ENCODE data around the gene PDP2.

Gene PDP2

GRCh38 chr16:66906916-66907836, 26.9 kb downstream of the PDP2 start:
- H3K9me3 ChIP-seq (ENCODE audit: low read length), result no peaks in the 10 kb centered on the region
- 0 out of 2 replicates have a peak, but pooled peaks cover under 1% of the 10 kb centered on the region for H3K27me3 ChIP-seq (ENCODE audit: insufficient read depth, low read length)
- no peaks in the 10 kb centered on the region for H3K9me2 ChIP-seq (ENCODE audit: low read depth, low read length)
- no peak overlapping the region for H3K4me2 ChIP-seq (ENCODE audit: low read length)
- no peaks in the 10 kb centered on the region for H4K20me1 ChIP-seq (ENCODE audit: insufficient read depth, low read length)
- H3K36me3 ChIP-seq (ENCODE audit: insufficient read depth, low read length), result no peaks in the 10 kb centered on the region
- no peak overlapping the region for H3K4me3 ChIP-seq (ENCODE audit: low read depth, low read length, poor library complexity, severe bottlenecking)
- H3K27ac ChIP-seq (ENCODE audit: low read depth, low read length, poor library complexity, severe bottlenecking), result no peak overlapping the region
- H3K79me2 ChIP-seq (ENCODE audit: insufficient read depth, low read length), result no peaks in the 10 kb centered on the region
- no peaks in the 10 kb centered on the region for H3F3A ChIP-seq (ENCODE audit: insufficient read depth, low read length)
- no peak overlapping the region for H2AFZ ChIP-seq (ENCODE audit: low read length)
- TF ChIP-seq, protein P1, sequence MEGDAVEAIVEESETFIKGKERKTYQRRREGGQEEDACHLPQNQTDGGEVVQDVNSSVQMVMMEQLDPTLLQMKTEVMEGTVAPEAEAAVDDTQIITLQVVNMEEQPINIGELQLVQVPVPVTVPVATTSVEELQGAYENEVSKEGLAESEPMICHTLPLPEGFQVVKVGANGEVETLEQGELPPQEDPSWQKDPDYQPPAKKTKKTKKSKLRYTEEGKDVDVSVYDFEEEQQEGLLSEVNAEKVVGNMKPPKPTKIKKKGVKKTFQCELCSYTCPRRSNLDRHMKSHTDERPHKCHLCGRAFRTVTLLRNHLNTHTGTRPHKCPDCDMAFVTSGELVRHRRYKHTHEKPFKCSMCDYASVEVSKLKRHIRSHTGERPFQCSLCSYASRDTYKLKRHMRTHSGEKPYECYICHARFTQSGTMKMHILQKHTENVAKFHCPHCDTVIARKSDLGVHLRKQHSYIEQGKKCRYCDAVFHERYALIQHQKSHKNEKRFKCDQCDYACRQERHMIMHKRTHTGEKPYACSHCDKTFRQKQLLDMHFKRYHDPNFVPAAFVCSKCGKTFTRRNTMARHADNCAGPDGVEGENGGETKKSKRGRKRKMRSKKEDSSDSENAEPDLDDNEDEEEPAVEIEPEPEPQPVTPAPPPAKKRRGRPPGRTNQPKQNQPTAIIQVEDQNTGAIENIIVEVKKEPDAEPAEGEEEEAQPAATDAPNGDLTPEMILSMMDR (IDR thresholded peaks at IDR 0.05; ENCODE audit: low read length), result no peak
- TF ChIP-seq EZH2 (IDR thresholded peaks at IDR 0.05; ENCODE audit: borderline replicate concordance, low read length), result no peak
- no peaks in the 10 kb centered on the region for H3K4me1 ChIP-seq (ENCODE audit: insufficient read depth, low read length, severe bottlenecking)
- H3K9ac ChIP-seq (ENCODE audit: low read length), result no peak overlapping the region

DNA sequence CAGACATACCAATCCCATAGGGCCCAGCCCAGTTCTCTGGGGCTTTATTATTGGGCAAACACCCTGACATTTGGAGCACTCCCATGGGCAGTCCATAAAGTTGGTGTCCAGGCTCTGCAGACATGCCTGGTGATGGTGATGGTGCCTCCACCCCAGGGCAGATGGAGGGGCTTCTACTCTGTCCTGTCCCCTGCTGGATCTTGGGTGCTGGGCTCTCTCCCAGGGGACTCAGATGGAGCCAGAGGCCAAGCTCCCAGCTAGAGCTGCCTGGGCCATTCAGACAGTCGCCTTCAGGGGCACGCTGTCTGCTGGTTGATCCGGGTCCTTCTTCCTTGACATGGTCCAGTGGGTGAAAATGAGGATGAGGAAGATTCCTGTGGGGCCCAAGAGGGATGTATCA, 27.8 kb downstream of the PDP2 start:
- Histone ChIP-seq H3K9me3 (ENCODE audit: low read length) (no peaks in the 10 kb centered on the region), H3F3A (ENCODE audit: insufficient read depth, low read length) (no peaks in the 10 kb centered on the region), H4K20me1 (ENCODE audit: insufficient read depth, low read length) (no peaks in the 10 kb centered on the region), H3K27me3 (ENCODE audit: insufficient read depth, low read length) (no peaks in the 10 kb centered on the region), H3K9me2 (ENCODE audit: low read depth, low read length) (no peaks in the 10 kb centered on the region), H3K4me3 (ENCODE audit: low read depth, low read length, poor library complexity, severe bottlenecking) (no peak overlapping the region), H3K9ac (ENCODE audit: low read length) (no peak overlapping the region), H3K4me2 (ENCODE audit: low read length) (no peak overlapping the region), H3K27ac (ENCODE audit: low read depth, low read length, poor library complexity, severe bottlenecking) (no peak overlapping the region), H3K79me2 (ENCODE audit: insufficient read depth, low read length) (no peaks in the 10 kb centered on the region), H3K36me3 (ENCODE audit: insufficient read depth, low read length) (no peaks in the 10 kb centered on the region), H3K4me1 (ENCODE audit: insufficient read depth, low read length, severe bottlenecking) (no peaks in the 10 kb centered on the region), H2AFZ (ENCODE audit: low read length) (no peak overlapping the region)
- TF ChIP-seq, protein P1 (IDR thresholded peaks at IDR 0.05; ENCODE audit: low read length), result no peak
- TF ChIP-seq EZH2 (IDR thresholded peaks at IDR 0.05; ENCODE audit: borderline replicate concordance, low read length), result no peak

GRCh38 chr16:66908762-66909559, 28.6 kb downstream of the PDP2 start:
- no peak overlapping the region for H3K9ac ChIP-seq (ENCODE audit: low read length)
- H2AFZ ChIP-seq (ENCODE audit: low read length), result no peak overlapping the region
- no peaks in the 10 kb centered on the region for H3K9me2 ChIP-seq (ENCODE audit: low read depth, low read length)
- H3F3A ChIP-seq (ENCODE audit: insufficient read depth, low read length), result no peaks in the 10 kb centered on the region
- H4K20me1 ChIP-seq (ENCODE audit: insufficient read depth, low read length), result no peaks in the 10 kb centered on the region
- H3K79me2 ChIP-seq (ENCODE audit: insufficient read depth, low read length), result no peaks in the 10 kb centered on the region
- no peak overlapping the region for H3K4me3 ChIP-seq (ENCODE audit: low read depth, low read length, poor library complexity, severe bottlenecking)
- H3K9me3 ChIP-seq (ENCODE audit: low read length), result no peaks in the 10 kb centered on the region
- no peaks in the 10 kb centered on the region for H3K36me3 ChIP-seq (ENCODE audit: insufficient read depth, low read length)
- no peak overlapping the region for H3K27ac ChIP-seq (ENCODE audit: low read depth, low read length, poor library complexity, severe bottlenecking)
- no peak overlapping the region for H3K4me2 ChIP-seq (ENCODE audit: low read length)
- no peak for TF ChIP-seq EZH2 (IDR thresholded peaks at IDR 0.05; ENCODE audit: borderline replicate concordance, low read length)
- TF ChIP-seq, protein P1 (IDR thresholded peaks at IDR 0.05; ENCODE audit: low read length), result no peak
- no peaks in the 10 kb centered on the region for H3K4me1 ChIP-seq (ENCODE audit: insufficient read depth, low read length, severe bottlenecking)
- peaks cover 4% of the 10 kb centered on the region; the same call in 1 of the 2 replicates for H3K27me3 ChIP-seq (ENCODE audit: insufficient read depth, low read length)

Measured in OCI-LY1 (cell line).